Erythroblast (primary cell): ENCODE measurements around the gene ARHGEF7.
"Not testable (repeated sequence)": the region's sequence is repeated elsewhere in the genome, so short reads cannot be mapped to it uniquely, and the experiment has no call there.

Experiments used
- DNase-seq, 2 experiments: peaks; one replicate each; lab custom pipeline; 2025; lab: John Stamatoyannopoulos, UW
- GATA1 ChIP-seq: IDR thresholded peaks from 2 replicates; pipeline ENCODE4 v1.6.1; 2011; ENCODE audit warnings: low read depth, mild to moderate bottlenecking, control low read depth, low read length, moderate library complexity
- POLR2A ChIP-seq: IDR thresholded peaks from 2 replicates; pipeline ENCODE4 v1.6.1; 2011; ENCODE audit warnings: mild to moderate bottlenecking, low read length

Gene ARHGEF7

DNA sequence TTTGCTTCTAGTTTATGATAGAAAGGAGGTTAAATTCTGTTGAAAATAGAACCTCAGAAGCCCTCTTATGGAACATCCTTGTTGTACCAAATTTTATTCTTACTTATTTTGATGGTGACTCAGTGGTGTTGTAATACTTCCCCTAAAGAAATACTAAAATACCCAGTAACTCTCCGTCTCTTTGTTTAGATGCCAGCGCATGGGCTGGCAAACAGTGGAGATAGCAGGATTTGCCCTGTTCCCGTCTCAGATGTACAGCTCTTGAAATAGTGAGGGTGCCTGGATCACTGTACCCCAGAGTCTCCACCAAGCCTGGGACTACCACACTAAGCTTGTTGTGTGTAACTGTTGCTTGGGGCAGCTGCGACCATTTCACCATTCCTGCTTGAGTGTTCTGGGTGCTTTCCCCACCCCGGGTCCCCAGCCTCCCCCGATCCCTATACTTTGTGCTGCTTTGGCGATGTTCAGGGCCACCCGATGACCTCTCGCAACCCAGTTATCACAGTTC is 138.3 kb downstream of the ARHGEF7 start:
- no peak for DNase-seq
- TF ChIP-seq POLR2A (no peak), GATA1 (no peak)

DNA sequence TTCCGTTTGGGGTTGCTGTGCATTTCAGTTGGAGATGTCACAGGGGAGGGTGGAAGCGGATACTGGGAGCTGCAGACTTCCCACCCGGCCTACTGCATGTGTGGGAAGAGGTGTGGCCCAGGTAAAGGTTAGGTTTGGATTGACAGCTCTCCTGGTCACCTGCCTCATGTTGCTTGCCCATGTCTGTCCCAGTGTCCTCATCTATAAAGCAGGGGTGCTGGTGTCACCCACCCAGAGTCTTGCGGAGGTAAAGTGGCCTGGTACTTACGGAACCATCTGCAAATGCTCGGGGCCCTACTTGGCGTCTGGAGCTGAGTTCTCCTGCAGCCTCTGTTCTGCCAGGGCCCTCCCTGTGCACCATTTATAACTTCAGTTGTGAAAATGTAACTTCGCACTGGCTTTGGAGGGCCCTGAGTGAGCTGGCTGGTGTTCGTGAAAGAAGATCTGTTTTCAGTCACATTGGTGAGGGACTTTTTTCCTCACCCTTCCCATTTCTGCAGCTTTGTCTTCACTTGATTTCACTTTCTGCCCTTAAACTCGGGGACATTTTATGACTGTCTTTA is 140.2 kb downstream of the ARHGEF7 start:
- DNase-seq, result no peak

DNA sequence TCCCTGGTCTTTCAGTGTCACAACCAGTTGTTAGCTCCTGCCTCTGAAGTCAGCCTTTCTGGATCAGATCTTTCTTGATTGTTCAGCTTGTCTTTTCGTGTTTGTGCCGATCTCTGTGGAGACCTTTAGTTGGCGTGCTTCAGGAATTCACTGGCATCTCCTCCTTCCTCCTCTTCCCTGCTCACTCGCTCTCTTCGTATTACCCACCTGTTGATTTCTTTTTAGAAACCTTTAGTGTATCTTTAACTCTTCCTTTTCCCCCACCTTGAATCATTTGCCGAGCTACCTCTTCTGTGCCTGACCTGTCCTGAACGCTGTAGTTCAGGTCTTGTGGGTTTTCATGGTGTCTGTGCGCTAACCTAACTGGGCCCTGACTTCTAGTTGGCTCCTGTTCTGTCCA is 141.3 kb downstream of the ARHGEF7 start:
- TF ChIP-seq POLR2A (no peak), GATA1 (no peak)
- no peak for DNase-seq

More for the DNA sequence above, 140.2 kb downstream of the ARHGEF7 start:
- TF ChIP-seq GATA1 (no peak), POLR2A (no peak)

DNA sequence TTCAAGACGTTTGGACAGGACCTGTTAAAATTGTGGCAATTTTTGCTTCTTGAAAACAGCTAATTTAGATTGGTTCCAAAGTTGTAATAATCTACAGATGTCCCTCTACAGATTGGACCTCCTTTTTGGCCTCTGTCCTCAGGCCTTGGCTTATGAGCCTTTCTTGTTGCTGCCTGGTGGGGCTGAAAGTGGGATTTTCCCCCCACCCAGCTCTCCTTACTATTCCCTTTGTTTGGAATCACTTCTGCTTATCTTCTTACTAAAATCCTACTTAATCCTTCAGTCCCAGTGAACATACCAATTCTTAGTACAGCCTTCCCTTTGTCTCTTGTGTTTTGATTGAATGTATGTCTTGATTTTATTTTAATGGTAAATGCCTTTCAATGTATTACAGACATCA is 141.8 kb downstream of the ARHGEF7 start:
- DNase-seq, result no peak
- TF ChIP-seq POLR2A (no peak), GATA1 (no peak)

DNA sequence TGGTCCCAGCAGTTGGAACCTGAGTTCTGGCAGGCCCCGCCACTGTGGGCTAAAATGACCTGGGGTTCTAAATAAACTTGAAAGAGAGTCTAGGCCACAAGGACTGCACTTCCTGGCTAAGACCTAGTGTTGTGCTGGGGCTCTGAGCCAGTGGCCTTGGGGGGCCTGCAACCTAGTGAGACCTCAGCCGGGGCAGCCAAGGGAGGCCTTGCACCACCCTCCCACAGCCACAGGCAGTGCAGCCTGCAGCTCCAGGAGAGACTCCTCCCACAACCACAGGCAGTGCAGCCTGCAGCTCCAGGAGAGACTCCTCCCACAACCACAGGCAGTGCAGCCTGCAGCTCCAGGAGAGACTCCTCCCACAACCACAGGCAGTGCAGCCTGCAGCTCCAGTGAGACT is 142.8 kb downstream of the ARHGEF7 start:
- DNase-seq, result not testable (repeated sequence)

DNA sequence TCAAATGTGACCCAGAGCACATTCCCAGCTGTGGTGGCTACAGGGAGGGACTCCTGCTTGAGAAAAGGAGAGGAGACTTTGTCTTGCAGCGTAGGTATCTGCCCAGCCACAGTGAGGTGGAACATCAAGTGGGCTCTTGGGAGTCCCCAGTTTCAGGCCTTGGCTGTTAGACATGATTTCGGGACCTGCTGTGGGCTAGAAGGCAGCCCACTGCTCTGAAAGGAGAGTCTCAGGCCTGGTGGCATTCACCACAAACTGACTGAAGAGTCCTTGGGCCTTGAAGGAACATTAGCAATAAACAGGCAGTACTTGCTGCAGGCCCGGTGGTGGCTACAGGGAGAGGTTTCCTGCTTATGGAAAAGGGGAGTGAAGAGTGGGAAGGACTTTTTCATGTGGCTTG is 143.5 kb downstream of the ARHGEF7 start:
- DNase-seq, result no peak

DNA sequence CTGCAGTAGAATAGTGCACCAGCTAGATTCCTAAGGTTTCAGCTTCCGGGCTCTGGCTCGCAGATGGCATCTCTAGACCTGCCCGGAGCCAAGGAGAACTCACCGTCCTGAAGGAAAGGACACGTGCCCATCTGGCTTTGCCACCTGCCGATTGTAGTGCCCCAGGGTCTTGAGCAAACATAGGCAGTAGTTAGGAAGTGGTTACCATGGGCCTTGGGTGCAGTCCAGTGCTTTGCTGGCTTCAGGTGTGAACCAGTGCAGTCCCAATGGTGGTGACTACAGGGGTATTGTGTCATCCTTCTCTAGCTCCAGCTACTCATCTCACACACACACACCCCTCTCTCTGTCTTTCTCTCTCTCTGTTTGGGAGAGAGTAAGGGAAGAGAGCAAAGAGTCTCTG is 143.9 kb downstream of the ARHGEF7 start:
- TF ChIP-seq GATA1 (no peak), POLR2A (no peak)
- DNase-seq, result no peak

More for the DNA sequence above, 143.5 kb downstream of the ARHGEF7 start:
- no peak for TF ChIP-seq GATA1

DNA sequence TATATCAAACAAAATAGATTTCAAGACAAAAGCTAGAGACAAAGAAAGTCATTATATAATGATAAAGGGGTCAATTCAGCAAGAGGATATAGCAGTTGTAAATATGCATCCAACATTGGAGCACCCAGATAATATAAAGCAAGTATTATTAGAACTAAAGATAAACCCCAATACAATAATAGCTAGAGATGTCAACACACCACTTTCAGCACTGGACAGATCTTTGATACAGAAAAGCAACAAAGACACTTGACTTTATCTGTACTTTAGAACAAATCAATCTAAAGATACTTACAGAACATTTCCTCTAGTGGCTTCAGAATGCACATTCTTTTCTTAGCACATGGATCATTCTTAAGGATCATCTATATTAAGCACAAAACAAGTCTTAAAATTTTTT is 146.2 kb downstream of the ARHGEF7 start:
- no peak for DNase-seq
- TF ChIP-seq GATA1 (no peak), POLR2A (no peak)

DNA sequence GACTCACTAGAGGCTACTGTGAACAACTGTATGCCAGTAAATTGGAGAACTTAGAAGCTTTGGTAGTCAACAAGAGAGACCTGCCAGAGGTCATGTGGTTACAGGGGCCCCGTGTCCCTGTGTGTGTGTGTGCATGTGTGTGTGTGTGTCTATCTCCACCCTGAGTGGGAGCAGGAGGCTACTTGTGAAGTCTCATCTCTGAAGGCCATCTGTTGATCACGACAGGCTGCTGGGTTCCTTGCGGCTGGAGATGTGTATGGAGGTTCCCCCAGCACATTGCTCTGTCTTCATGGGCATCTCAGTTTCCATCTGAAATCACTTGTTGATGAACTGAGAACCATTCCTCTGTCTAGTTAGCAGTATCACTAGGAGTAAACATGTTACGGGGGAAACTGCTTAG is 147.2 kb downstream of the ARHGEF7 start:
- peak; percentile 31 to 72 for DNase-seq
- TF ChIP-seq GATA1, result no peak
- TF ChIP-seq POLR2A, result no peak

DNA sequence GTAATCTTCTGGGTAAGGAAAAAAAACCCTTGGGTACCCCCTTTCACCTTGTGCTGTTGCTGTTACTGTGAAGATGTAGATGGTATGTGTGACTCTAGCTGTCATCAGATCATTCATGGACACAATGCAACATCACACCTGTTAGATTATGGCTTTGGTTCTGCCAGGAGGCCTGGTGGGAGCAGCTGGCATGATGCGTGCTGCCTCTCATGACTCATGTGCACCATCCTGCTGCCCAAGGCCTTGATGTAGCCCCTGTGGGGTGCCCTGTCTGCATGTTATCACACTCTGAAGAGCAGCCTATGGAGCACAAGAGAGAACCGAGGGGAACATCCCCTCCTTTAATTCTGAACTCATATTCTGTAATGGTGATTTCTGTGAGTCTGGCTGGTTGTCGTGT is 147.6 kb downstream of the ARHGEF7 start:
- TF ChIP-seq GATA1 (no peak), POLR2A (no peak)
- DNase-seq, result no peak

DNA sequence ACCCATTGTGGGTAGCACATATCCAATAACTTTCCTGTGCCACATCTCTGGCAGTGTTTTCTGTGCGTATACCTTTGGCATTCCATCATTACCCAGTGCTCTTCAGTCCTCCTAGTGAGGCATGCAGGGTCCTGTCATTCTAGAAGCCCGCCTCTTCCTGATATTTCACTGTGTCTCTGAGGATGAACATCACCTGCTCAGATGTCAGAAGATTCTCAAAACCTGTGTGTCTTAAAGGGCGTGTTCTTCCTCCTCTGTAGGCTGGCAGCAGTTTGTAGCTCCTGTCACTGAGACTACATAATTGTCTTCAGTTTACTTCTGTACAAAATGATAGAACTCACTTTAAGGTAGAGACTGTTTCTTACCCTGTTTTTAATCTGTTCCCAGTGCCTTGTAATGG is 148.5 kb downstream of the ARHGEF7 start:
- no peak for DNase-seq
- TF ChIP-seq POLR2A, result no peak
- no peak for TF ChIP-seq GATA1

DNA sequence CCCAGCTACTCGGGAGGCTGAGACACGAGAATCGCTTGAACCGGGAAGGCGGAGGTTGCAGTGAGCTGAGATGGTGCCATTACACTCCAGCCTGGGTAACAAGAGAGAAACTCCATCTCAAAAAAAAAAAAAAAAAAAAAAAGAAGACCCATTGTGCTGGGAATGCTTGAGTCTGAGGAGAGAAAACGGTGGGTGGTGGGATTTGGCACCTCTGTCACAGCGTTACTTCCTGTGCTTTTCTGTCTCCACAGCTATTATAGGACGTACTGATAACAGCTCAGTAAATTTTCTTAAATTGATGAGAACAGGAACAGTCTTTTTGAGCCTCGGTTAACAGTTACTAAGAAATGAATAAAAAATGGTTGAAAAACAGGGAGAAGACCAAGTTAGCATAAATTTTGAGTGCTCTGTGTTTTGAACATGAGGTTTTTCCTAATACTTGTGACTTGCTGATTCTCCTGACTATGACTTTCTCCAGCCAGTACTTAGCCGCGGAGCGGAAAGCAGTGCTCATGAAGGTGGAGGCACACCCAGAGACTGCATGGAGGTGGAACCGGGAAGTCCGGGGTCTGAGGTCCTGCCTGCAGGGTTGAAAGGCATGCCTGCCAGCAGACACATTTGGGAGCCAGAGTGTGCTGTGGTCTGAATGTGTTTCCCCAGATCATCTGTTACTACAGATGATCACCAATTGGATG is 150.0 kb downstream of the ARHGEF7 start:
- DNase-seq, result no peak
- TF ChIP-seq GATA1 (no peak), POLR2A (no peak)

DNA sequence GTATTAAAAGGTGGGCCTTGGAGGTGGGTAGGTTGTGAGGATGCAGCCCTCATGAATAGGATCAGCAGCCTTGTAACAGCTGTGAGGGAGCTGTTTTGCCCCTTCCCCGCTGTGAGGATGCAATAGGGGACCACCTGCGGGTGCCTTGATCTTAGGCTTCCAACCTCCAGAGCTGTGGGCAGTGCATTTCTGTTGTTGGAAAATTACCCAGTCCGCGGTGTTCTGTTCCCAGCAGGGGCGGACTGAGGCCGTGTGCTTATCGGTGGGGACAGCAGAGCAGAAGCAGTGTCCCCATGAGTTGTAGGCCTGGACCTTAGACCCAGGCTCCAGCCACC is 150.6 kb downstream of the ARHGEF7 start:
- no peak for DNase-seq
- TF ChIP-seq POLR2A (no peak), GATA1 (no peak)

DNA sequence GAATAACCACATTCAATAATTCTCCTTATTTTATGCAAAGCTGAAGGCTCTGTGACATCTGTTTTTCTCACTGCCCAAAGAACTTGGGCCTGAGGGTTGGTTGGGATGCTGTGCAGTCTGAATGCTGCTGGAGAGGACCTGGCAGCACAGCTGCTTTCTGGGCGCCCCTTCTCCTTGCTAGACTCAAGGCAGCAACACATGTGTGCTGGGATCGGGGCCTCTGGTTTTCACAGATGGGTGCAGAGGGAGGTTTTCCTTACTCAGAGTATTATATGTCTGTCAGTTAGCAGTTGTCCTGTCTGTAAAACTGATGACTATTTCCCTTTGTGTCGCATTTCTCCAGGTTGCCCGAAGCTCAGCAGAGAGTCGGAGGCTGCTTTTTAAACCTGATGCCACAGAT is 152.1 kb downstream of the ARHGEF7 start:
- DNase-seq, result no peak

DNA sequence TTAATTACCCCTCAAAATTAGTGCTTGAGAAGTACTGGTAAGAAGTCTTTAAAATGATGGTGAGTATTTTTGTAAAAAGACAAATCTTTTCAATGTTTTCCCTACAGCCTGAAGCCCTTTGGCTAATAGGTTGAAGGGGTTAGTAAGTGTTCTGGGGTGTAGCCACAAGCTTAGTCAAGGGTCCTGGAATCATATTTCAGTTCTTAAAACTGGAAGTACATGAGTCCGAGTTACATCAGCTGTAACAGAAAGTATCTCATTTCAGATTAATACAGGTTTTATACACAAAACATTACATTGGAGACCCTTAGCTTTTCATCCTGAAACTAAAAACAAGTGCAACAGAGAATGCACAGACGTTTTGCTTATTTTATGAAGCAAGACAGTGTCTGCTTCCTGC is 152.7 kb downstream of the ARHGEF7 start:
- DNase-seq, result no peak

More for the DNA sequence above, 152.1 kb downstream of the ARHGEF7 start:
- no peak for TF ChIP-seq POLR2A
- no peak for TF ChIP-seq GATA1

More for the DNA sequence above, 152.7 kb downstream of the ARHGEF7 start:
- TF ChIP-seq GATA1, result no peak
- TF ChIP-seq POLR2A, result no peak
